HL-60 (cell line): ENCODE results near the gene CACNA2D3.

Source experiments
- POLR2AphosphoS5 ChIP-seq: IDR thresholded peaks from 2 replicates; pipeline ENCODE4 v1.6.1; 2012; ENCODE audit warnings: low read depth
- SPI1 ChIP-seq: IDR thresholded peaks from 2 replicates; pipeline ENCODE4 v1.6.1; 2012; ENCODE audit warnings: low read depth, mild to moderate bottlenecking, borderline replicate concordance
- TF ChIP-seq, protein P1 (sequence below): IDR thresholded peaks from one replicate; pipeline ENCODE4 v1.5.1; 2011; ENCODE audit warnings: low read length, control low read depth, inconsistent platforms; ENCODE audit not compliant: insufficient read depth

DNA sequence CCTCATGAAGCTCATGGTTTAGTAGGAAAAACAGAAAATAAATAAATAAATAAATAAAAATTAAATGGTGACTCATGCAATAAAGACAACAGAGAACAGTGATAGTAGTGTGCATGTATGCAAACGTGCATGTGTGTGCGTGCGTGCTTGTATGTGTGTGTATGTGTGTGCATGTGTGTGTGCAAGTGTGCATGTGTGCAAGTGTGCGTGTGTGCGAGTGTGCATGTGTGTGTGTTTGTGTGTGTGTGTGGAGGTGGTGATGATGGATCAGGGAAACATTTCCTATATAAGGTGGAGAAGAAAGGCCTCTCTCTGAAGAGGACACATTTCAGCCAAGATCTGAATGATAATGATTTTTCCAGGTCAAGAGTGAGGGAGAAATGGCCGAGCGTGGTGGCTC lies 47.2 kb downstream of the CACNA2D3 start:
- TF ChIP-seq, protein P1, sequence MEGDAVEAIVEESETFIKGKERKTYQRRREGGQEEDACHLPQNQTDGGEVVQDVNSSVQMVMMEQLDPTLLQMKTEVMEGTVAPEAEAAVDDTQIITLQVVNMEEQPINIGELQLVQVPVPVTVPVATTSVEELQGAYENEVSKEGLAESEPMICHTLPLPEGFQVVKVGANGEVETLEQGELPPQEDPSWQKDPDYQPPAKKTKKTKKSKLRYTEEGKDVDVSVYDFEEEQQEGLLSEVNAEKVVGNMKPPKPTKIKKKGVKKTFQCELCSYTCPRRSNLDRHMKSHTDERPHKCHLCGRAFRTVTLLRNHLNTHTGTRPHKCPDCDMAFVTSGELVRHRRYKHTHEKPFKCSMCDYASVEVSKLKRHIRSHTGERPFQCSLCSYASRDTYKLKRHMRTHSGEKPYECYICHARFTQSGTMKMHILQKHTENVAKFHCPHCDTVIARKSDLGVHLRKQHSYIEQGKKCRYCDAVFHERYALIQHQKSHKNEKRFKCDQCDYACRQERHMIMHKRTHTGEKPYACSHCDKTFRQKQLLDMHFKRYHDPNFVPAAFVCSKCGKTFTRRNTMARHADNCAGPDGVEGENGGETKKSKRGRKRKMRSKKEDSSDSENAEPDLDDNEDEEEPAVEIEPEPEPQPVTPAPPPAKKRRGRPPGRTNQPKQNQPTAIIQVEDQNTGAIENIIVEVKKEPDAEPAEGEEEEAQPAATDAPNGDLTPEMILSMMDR: no peak
- TF ChIP-seq SPI1 (no peak), POLR2AphosphoS5 (no peak)
